HG02884 (cell line): ENCODE data around the gene TFB1M.

Source experiments
- ATAC-seq: cut with Tn5 transposase; IDR thresholded peaks from one replicate; pipeline ENCODE4 v1.9.1; 2021; ENCODE audit warnings: mild to moderate bottlenecking, moderate library complexity; ENCODE audit not compliant: unreplicated experiment

Gene TFB1M

GRCh38 chr6:155213611-155214372 is 100.5 kb downstream of the TFB1M start:
- no peak for ATAC-seq

GRCh38 chr6:155212616-155213380 is 101.5 kb downstream of the TFB1M start:
- ATAC-seq = no peak

GRCh38 chr6:155212106-155212505 is 102.2 kb downstream of the TFB1M start:
- ATAC-seq = no peak

GRCh38 chr6:155207223-155207622 is 107.1 kb downstream of the TFB1M start:
- no peak for ATAC-seq
